ENCODE measurements around the gene HABP2.

The HABP2 gene

GRCh38 chr10:113610631-113611601, 58.1 kb downstream of the HABP2 start:
- Histone ChIP-seq H3K4me3 (replicated peaks; ENCODE audit: low read depth, low read length) (no peak overlapping the region), H3K27me3 (replicated peaks; ENCODE audit: control insufficient read depth, insufficient read depth, low read length) (no peaks in the 10 kb centered on the region; the same call in 1 of the 2 replicates), H3K36me3 (ENCODE audit: control insufficient read depth, insufficient read depth, low read length) (no peaks in the 10 kb centered on the region)
- no peak for TF ChIP-seq CTCF (IDR thresholded peaks at IDR 0.05; ENCODE audit: insufficient read depth, low read length, poor library complexity, severe bottlenecking)
- DNase-seq (ENCODE audit: extremely low read depth, insufficient read length): no peak

- Histone ChIP-seq H3K36me3 (ENCODE audit: control insufficient read depth, insufficient read depth, low read length) (no peaks in the 10 kb centered on the region), H3K27me3 (replicated peaks; ENCODE audit: control insufficient read depth, insufficient read depth, low read length) (no peaks in the 10 kb centered on the region; the same call in 1 of the 2 replicates), H3K4me3 (replicated peaks; ENCODE audit: low read depth, low read length) (no peak overlapping the region)
- no peak for DNase-seq (ENCODE audit: extremely low read depth, insufficient read length)
- TF ChIP-seq CTCF (IDR thresholded peaks at IDR 0.05; ENCODE audit: insufficient read depth, low read length, poor library complexity, severe bottlenecking): no peak
Measured at GRCh38 chr10:113612154-113612553, 59.3 kb downstream of the HABP2 start.

- DNase-seq (ENCODE audit: extremely low read depth, insufficient read length): no peak
- Histone ChIP-seq H3K36me3 (ENCODE audit: control insufficient read depth, insufficient read depth, low read length) (no peaks in the 10 kb centered on the region), H3K4me3 (replicated peaks; ENCODE audit: low read depth, low read length) (no peak overlapping the region), H3K27me3 (replicated peaks; ENCODE audit: control insufficient read depth, insufficient read depth, low read length) (no peaks in the 10 kb centered on the region; the same call in 1 of the 2 replicates)
- no peak for TF ChIP-seq CTCF (IDR thresholded peaks at IDR 0.05; ENCODE audit: insufficient read depth, low read length, poor library complexity, severe bottlenecking)
Measured at GRCh38 chr10:113613427-113613826, 60.6 kb downstream of the HABP2 start.

- no peak for DNase-seq (ENCODE audit: extremely low read depth, insufficient read length)
- Histone ChIP-seq H3K27me3 (replicated peaks; ENCODE audit: control insufficient read depth, insufficient read depth, low read length) (no peaks in the 10 kb centered on the region; the same call in 1 of the 2 replicates), H3K4me3 (replicated peaks; ENCODE audit: low read depth, low read length) (no peak overlapping the region), H3K36me3 (ENCODE audit: control insufficient read depth, insufficient read depth, low read length) (no peaks in the 10 kb centered on the region)
- no peak for TF ChIP-seq CTCF (IDR thresholded peaks at IDR 0.05; ENCODE audit: insufficient read depth, low read length, poor library complexity, severe bottlenecking)
Measured at GRCh38 chr10:113613977-113614690, 61.3 kb downstream of the HABP2 start.

GRCh38 chr10:113616244-113617074, 63.6 kb downstream of the HABP2 start:
- H3K4me3 ChIP-seq (replicated peaks; ENCODE audit: low read depth, low read length): no peak overlapping the region
- TF ChIP-seq CTCF (IDR thresholded peaks at IDR 0.05; ENCODE audit: insufficient read depth, low read length, poor library complexity, severe bottlenecking): peak; percentile 30
- H3K36me3 ChIP-seq (ENCODE audit: control insufficient read depth, insufficient read depth, low read length): no peaks in the 10 kb centered on the region
- H3K27me3 ChIP-seq (replicated peaks; ENCODE audit: control insufficient read depth, insufficient read depth, low read length): no peaks in the 10 kb centered on the region; the same call in 1 of the 2 replicates
- DNase-seq (ENCODE audit: extremely low read depth, insufficient read length): no peak

Measured in GM06990 (cell line).